GM12878 (cell line): ENCODE data around the gene BCR. TPM values are rescaled to one million over a fixed set of nuclear protein-coding genes. Genes with fewer than 3 reads are reported as not detected.

ENCODE experiments used
- BHLHE40 ChIP-seq, 2 experiments: fragments of 450-650 bp in 1 of 2; IDR thresholded peaks; 2 replicates each; pipeline ENCODE4 v1.6.1; 2011 to 2017; ENCODE audit warnings: low read depth in 2 of 2, borderline replicate concordance in 1 of 2, improper control_type of control experiment in 1 of 2, low read length in 1 of 2, mild to moderate bottlenecking in 1 of 2
- HDGF ChIP-seq: fragments of 450-650 bp; IDR thresholded peaks from 2 replicates; pipeline ENCODE4 v1.6.1; 2016; ENCODE audit warnings: antibody characterized with exemption
- MEF2A ChIP-seq: IDR thresholded peaks from 2 replicates; pipeline ENCODE4 v1.6.1; 2011; ENCODE audit warnings: low read depth, mild to moderate bottlenecking, low read length, moderate library complexity; ENCODE audit not compliant: insufficient read depth
- NFXL1 ChIP-seq: fragments of 450-650 bp; IDR thresholded peaks from 2 replicates; pipeline ENCODE4 v1.6.1; 2017; ENCODE audit warnings: antibody characterized with exemption, mild to moderate bottlenecking, borderline replicate concordance
- POLR2A ChIP-seq: IDR thresholded peaks from 2 replicates; pipeline ENCODE4 v1.6.1; 2011; ENCODE audit warnings: low read depth, mild to moderate bottlenecking, low read length
- POLR2AphosphoS5 ChIP-seq: IDR thresholded peaks from 2 replicates; pipeline ENCODE4 v1.6.1; 2011; ENCODE audit warnings: mild to moderate bottlenecking, low read length, inconsistent platforms
- RCOR1 ChIP-seq: conservative IDR thresholded peaks from 2 replicates; pipeline ENCODE4 v1.6.1; 2012; ENCODE audit warnings: low read depth, low read length, improper control_type of control experiment
- SREBF2 ChIP-seq: IDR thresholded peaks from 2 replicates; pipeline ENCODE4 v1.6.1; 2012; ENCODE audit warnings: mild to moderate bottlenecking, low read length
- polyA plus RNA-seq, 11 experiments: library from polyadenylated mRNA; depleted of rRNA in 4 of 11; unstranded in 6 of 11; stranded (reverse) in 5 of 11; fragments of >200 nt; fragmentation: Nextera tagmentation in 4 of 11; fragmentation: Illumina TruSeq in 1 of 11; extraction: Ambion mirVana in 4 of 11; extraction: Trizol in 1 of 11; gene quantifications; 1 replicate in 1 of 11; 2 replicates in 10 of 11; pipeline versions ENCODE4 v1.2.1 to v1.2.3, GENCODE V29; 2011 to 2016; ENCODE audit warnings: inconsistent platforms in 2 of 11, missing spikeins in 2 of 11, low read depth in 1 of 11
- total RNA-seq, 4 experiments: library from RNA; depleted of rRNA in 3 of 4; stranded (reverse); fragments of >200 nt in 3 of 4; fragmentation: Illumina TruSeq in 1 of 4; extraction: Trizol in 1 of 4; gene quantifications; 2 replicates each; pipeline versions ENCODE4 v1.2.1 to v1.2.3, GENCODE V29; 2013 to 2021
- TF ChIP-seq, protein P1 (sequence below): fragments of 450-650 bp; IDR thresholded peaks from 2 replicates; pipeline ENCODE4 v1.6.1; 2017; ENCODE audit warnings: mild to moderate bottlenecking, low read depth, inconsistent platforms; ENCODE audit not compliant: poor library complexity, severe bottlenecking
- TF ChIP-seq, protein P2 (sequence below), 3 experiments: IDR thresholded peaks in 2 of 3; conservative IDR thresholded peaks in 1 of 3; 2 replicates each; pipeline ENCODE4 v1.5.1; 2011; ENCODE audit warnings: low read depth in 3 of 3, low read length in 3 of 3, mild to moderate bottlenecking in 3 of 3, control low read depth in 2 of 3, moderate library complexity in 2 of 3, inconsistent platforms in 1 of 3, mixed read lengths in 1 of 3; ENCODE audit not compliant: control insufficient read depth in 2 of 3, insufficient read depth in 1 of 3; ENCODE audit errors: extremely low read depth in 1 of 3
- TF ChIP-seq, protein P3 (sequence below): fragments of 450-650 bp; formaldehyde crosslinking; IDR thresholded peaks from 2 replicates; pipeline ENCODE4 v1.4.0; 2020; ENCODE audit warnings: mild to moderate bottlenecking, moderate library complexity
- TF ChIP-seq, protein P4 (sequence below): IDR thresholded peaks from 2 replicates; pipeline ENCODE4 v1.6.1; 2011; ENCODE audit warnings: mild to moderate bottlenecking, low read depth, low read length, moderate library complexity; ENCODE audit not compliant: insufficient replicate concordance

BCR gene
- total and polyA plus RNA-seq, 10 of the 15 experiments (the other 5 are each of a cell fraction or from before 2014, with no cell fraction given): 1.7 to 64.7 (median 18.4) TPM

DNA sequence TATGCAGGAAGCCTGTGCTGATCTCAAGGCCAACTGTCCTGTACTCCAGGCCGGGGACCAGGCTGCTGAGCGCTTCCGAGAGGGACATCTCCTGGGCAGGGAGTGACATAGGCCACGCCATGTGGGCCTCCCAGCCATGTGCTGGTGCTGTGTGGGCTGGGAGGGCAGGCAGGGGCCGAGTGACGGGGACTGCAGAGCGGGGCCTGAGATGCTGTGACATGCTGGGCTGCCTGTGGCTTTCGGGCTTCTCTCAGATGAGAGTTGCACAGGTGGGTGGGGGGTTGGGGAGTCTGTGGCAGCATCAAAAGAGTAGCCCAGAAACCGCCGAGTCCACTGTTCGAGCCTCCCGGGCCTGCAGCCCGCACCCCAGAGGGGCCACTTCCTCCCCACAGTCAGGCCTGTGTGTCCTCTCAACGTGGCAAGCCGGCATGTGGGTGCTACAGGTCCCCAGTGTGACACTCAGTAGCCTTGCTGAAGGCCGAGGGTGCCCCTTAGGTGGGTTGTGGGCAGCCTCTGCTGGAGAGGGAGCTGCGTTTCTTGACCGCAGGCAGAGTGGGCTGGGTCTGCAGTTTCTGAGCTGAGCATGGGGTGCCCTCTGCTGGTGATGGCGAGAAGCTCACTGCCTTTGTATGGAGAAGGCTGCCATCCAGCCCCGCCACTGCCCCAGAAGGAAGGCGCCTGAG lies 101.2 kb downstream of the BCR start (continued):
- TF ChIP-seq POLR2A (no peak), BHLHE40 (IDR thresholded peaks at IDR 0.05; ENCODE audit: borderline replicate concordance in 1 of 2, low read depth in 2 of 2, low read length in 1 of 2) (peak; percentile 18; a peak in 2 of 4 replicates), POLR2AphosphoS5 (no peak), HDGF (peak; percentile 81), MEF2A (0 out of 2 replicates have a peak, but pooled peaks have one; percentile 14), RCOR1 (no peak), NFXL1 (no peak), SREBF2 (no peak)
- TF ChIP-seq, protein P1, sequence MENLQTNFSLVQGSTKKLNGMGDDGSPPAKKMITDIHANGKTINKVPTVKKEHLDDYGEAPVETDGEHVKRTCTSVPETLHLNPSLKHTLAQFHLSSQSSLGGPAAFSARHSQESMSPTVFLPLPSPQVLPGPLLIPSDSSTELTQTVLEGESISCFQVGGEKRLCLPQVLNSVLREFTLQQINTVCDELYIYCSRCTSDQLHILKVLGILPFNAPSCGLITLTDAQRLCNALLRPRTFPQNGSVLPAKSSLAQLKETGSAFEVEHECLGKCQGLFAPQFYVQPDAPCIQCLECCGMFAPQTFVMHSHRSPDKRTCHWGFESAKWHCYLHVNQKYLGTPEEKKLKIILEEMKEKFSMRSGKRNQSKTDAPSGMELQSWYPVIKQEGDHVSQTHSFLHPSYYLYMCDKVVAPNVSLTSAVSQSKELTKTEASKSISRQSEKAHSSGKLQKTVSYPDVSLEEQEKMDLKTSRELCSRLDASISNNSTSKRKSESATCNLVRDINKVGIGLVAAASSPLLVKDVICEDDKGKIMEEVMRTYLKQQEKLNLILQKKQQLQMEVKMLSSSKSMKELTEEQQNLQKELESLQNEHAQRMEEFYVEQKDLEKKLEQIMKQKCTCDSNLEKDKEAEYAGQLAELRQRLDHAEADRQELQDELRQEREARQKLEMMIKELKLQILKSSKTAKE: no peak
- TF ChIP-seq, protein P2, sequence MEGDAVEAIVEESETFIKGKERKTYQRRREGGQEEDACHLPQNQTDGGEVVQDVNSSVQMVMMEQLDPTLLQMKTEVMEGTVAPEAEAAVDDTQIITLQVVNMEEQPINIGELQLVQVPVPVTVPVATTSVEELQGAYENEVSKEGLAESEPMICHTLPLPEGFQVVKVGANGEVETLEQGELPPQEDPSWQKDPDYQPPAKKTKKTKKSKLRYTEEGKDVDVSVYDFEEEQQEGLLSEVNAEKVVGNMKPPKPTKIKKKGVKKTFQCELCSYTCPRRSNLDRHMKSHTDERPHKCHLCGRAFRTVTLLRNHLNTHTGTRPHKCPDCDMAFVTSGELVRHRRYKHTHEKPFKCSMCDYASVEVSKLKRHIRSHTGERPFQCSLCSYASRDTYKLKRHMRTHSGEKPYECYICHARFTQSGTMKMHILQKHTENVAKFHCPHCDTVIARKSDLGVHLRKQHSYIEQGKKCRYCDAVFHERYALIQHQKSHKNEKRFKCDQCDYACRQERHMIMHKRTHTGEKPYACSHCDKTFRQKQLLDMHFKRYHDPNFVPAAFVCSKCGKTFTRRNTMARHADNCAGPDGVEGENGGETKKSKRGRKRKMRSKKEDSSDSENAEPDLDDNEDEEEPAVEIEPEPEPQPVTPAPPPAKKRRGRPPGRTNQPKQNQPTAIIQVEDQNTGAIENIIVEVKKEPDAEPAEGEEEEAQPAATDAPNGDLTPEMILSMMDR (IDR thresholded peaks at IDR 0.05 in 2 of 3, conservative IDR thresholded peaks at IDR 0.05 in 1 of 3; ENCODE audit: control insufficient read depth in 2 of 3, extremely low read depth in 1 of 3, insufficient read depth in 1 of 3, low read depth in 3 of 3, low read length in 3 of 3): peak; percentile 93 to 96 (median 94); a peak in 5 of 6 replicates
- TF ChIP-seq, protein P3, sequence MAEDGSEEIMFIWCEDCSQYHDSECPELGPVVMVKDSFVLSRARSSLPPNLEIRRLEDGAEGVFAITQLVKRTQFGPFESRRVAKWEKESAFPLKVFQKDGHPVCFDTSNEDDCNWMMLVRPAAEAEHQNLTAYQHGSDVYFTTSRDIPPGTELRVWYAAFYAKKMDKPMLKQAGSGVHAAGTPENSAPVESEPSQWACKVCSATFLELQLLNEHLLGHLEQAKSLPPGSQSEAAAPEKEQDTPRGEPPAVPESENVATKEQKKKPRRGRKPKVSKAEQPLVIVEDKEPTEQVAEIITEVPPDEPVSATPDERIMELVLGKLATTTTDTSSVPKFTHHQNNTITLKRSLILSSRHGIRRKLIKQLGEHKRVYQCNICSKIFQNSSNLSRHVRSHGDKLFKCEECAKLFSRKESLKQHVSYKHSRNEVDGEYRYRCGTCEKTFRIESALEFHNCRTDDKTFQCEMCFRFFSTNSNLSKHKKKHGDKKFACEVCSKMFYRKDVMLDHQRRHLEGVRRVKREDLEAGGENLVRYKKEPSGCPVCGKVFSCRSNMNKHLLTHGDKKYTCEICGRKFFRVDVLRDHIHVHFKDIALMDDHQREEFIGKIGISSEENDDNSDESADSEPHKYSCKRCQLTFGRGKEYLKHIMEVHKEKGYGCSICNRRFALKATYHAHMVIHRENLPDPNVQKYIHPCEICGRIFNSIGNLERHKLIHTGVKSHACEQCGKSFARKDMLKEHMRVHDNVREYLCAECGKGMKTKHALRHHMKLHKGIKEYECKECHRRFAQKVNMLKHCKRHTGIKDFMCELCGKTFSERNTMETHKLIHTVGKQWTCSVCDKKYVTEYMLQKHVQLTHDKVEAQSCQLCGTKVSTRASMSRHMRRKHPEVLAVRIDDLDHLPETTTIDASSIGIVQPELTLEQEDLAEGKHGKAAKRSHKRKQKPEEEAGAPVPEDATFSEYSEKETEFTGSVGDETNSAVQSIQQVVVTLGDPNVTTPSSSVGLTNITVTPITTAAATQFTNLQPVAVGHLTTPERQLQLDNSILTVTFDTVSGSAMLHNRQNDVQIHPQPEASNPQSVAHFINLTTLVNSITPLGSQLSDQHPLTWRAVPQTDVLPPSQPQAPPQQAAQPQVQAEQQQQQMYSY (CRISPR knock-in tag): no peak
- TF ChIP-seq, protein P4, sequence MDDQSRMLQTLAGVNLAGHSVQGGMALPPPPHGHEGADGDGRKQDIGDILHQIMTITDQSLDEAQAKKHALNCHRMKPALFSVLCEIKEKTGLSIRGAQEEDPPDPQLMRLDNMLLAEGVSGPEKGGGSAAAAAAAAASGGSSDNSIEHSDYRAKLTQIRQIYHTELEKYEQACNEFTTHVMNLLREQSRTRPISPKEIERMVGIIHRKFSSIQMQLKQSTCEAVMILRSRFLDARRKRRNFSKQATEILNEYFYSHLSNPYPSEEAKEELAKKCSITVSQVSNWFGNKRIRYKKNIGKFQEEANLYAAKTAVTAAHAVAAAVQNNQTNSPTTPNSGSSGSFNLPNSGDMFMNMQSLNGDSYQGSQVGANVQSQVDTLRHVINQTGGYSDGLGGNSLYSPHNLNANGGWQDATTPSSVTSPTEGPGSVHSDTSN: no peak
- TF ChIP-seq, all 136 proteins: peak for 35
